Neutrophil (primary cell): ENCODE data around the gene GRIK3.

Source experiments
- H3K27ac ChIP-seq: fragments of 200-600 bp; sonication (generic); 2 replicates; pipeline ENCODE4 v1.5.1; 2016; ENCODE audit warnings: mild to moderate bottlenecking, moderate library complexity
- H3K27me3 ChIP-seq: fragments of 200-600 bp; sonication (generic); 2 replicates; pipeline ENCODE4 v1.6.0; 2016; ENCODE audit warnings: mild to moderate bottlenecking
- H3K36me3 ChIP-seq: fragments of 200-600 bp; sonication (generic); 2 replicates; pipeline ENCODE4 v1.5.1; 2017
- H3K4me1 ChIP-seq, 2 experiments: fragments of 200-600 bp in 1 of 2; sonication (generic) in 1 of 2; 1 replicate in 1 of 2; 2 replicates in 1 of 2; pipeline versions ENCODE4 v1.5.1 to v1.6.1; 2013 to 2016; ENCODE audit warnings: low read depth in 1 of 2, low read length in 1 of 2, mild to moderate bottlenecking in 1 of 2, moderate library complexity in 1 of 2; ENCODE audit not compliant: control insufficient read depth in 1 of 2, insufficient read depth in 1 of 2
- H3K4me3 ChIP-seq, 2 experiments: fragments of 200-600 bp in 1 of 2; sonication (generic) in 1 of 2; 1 replicate in 1 of 2; 2 replicates in 1 of 2; pipeline ENCODE4 v1.5.1; 2013 to 2016; ENCODE audit warnings: low read depth in 1 of 2, low read length in 1 of 2, mild to moderate bottlenecking in 1 of 2, moderate library complexity in 1 of 2
- H3K9me3 ChIP-seq: fragments of 200-600 bp; sonication (generic); 2 replicates; pipeline ENCODE4 v1.5.1; 2016
- CTCF ChIP-seq: fragments of 200-600 bp; sonication (generic); IDR thresholded peaks from 2 replicates; pipeline ENCODE4 v1.5.1; 2016; ENCODE audit warnings: antibody characterized with exemption

The GRIK3 gene

DNA sequence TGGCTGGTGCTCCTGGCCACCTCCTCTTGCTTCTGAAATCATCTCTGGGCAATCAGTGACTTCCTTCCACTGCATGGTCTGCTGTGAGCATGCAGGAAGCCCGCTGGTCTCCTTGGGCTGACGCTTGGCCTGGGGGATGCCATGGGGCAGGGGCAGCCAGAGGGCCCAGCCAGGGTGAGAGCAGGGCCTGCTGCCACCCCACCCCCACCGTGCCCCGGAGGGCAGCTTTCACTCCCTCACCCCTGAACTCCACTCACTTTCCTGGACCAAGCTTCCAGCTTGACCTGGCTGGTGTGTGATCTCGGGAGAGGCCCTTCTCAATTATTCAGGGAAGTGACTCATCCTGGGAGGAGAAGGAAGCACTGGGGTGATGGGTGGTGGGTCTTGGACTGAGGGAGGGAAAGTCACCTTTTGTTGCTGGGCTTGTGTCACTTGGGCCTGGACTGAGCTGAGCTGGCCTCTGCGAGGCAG lies 281.4 kb downstream of the GRIK3 start:
- no peak overlapping the region for H3K27ac ChIP-seq
- H3K27me3 ChIP-seq = peaks cover 22% of the 10 kb centered on the region
- no peaks in the 10 kb centered on the region for H3K4me1 ChIP-seq
- no peak overlapping the region for H3K4me3 ChIP-seq
- H3K9me3 ChIP-seq = no peaks in the 10 kb centered on the region
- H3K36me3 ChIP-seq = no peaks in the 10 kb centered on the region
- no peak for TF ChIP-seq CTCF

GRCh38 chr1:36752431-36752830 lies 281.9 kb downstream of the GRIK3 start:
- H3K36me3 ChIP-seq = no peaks in the 10 kb centered on the region
- TF ChIP-seq CTCF = no peak

GRCh38 chr1:36751525-36751924 lies 282.8 kb downstream of the GRIK3 start:
- Histone ChIP-seq H3K4me1 (no peaks in the 10 kb centered on the region), H3K4me3 (no peak overlapping the region), H3K9me3 (no peaks in the 10 kb centered on the region), H3K36me3 (no peaks in the 10 kb centered on the region), H3K27me3 (peaks cover 27% of the 10 kb centered on the region), H3K27ac (no peak overlapping the region)
- TF ChIP-seq CTCF = no peak

More at GRCh38 chr1:36752431-36752830, 281.9 kb downstream of the GRIK3 start:
- peaks cover 22% of the 10 kb centered on the region for H3K27me3 ChIP-seq
- H3K4me3 ChIP-seq = no peak overlapping the region
- no peaks in the 10 kb centered on the region for H3K9me3 ChIP-seq
- H3K27ac ChIP-seq = no peak overlapping the region
- H3K4me1 ChIP-seq = no peaks in the 10 kb centered on the region

DNA sequence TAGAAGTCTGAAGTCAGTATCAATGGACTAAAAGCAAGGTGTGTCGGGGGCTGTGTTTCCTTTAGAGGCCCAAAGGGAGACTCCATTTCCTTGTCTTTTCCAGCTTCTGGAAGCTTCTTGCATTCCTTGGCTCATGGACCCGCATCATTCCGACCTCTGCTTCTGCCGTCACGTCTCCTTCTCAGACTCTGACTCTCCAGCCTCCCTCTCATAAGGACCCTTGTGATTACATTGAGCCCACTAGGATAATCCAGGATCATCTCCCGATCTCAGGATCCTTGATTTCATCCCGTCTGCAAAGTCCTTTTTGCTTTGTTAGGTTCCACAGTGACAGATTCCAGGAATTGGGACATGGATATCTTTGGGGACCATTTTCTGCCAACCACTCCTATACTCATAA lies 285.8 kb downstream of the GRIK3 start:
- H3K4me3 ChIP-seq = no peak overlapping the region

More for the DNA sequence above, 285.8 kb downstream of the GRIK3 start:
- Histone ChIP-seq H3K4me1 (no peaks in the 10 kb centered on the region), H3K36me3 (no peaks in the 10 kb centered on the region), H3K27me3 (peaks cover 44% of the 10 kb centered on the region), H3K27ac (no peak overlapping the region), H3K9me3 (no peaks in the 10 kb centered on the region)
- no peak for TF ChIP-seq CTCF
